ENCODE measurements around the gene AKAP8. TPM values are rescaled to one million over a fixed set of nuclear protein-coding genes. Genes with fewer than 3 reads are reported as not detected.

The AKAP8 gene
- total and polyA plus RNA-seq, 9 of the 15 experiments (the other 6 are each of a cell fraction or from before 2014, with no cell fraction given): 3.4 to 56.5 (median 15.0) TPM

- H3K36me3 ChIP-seq (ENCODE audit: control insufficient read depth, insufficient read depth, low read length): peaks cover 93% of the 10 kb centered on the region; the same call in 2 of the 3 replicates
- ATAC-seq: no peak
- no peak overlapping the region for H3K4me3 ChIP-seq
- no TSS peak for BruUV-seq (replicated peaks)
- ChIA-PET POLR2A (interaction anchor here (0.6 to 3.0 kb wide), 7 partner anchors 10 to 641 kb away, joined by 3 to 10 read pairs (median 3); no protein-coding TSS in a partner anchor), CTCF (ENCODE audit: low intra/inter-chr PET ratio) (no interaction called here)
- no peaks in the 10 kb centered on the region for H3K27me3 ChIP-seq (ENCODE audit: control insufficient read depth in 2 of 2, insufficient read depth in 2 of 2, low read length in 2 of 2)
- no peaks in the 10 kb centered on the region for H3K9me3 ChIP-seq (replicated peaks; ENCODE audit: control insufficient read depth, insufficient read depth, low read depth, low read length)
- 96% methylated on average over 16 of the region's 17 CpGs for WGBS (ENCODE audit: insufficient coverage, low coverage, missing lambda C conversion rate)
- no peak for DNase-seq (ENCODE audit: extremely low read depth in 1 of 4, low spot score in 3 of 4)
- H3K79me2 ChIP-seq (ENCODE audit: control insufficient read depth, insufficient read depth, low read length): peaks cover 39% of the 10 kb centered on the region
- TF ChIP-seq, protein P1, sequence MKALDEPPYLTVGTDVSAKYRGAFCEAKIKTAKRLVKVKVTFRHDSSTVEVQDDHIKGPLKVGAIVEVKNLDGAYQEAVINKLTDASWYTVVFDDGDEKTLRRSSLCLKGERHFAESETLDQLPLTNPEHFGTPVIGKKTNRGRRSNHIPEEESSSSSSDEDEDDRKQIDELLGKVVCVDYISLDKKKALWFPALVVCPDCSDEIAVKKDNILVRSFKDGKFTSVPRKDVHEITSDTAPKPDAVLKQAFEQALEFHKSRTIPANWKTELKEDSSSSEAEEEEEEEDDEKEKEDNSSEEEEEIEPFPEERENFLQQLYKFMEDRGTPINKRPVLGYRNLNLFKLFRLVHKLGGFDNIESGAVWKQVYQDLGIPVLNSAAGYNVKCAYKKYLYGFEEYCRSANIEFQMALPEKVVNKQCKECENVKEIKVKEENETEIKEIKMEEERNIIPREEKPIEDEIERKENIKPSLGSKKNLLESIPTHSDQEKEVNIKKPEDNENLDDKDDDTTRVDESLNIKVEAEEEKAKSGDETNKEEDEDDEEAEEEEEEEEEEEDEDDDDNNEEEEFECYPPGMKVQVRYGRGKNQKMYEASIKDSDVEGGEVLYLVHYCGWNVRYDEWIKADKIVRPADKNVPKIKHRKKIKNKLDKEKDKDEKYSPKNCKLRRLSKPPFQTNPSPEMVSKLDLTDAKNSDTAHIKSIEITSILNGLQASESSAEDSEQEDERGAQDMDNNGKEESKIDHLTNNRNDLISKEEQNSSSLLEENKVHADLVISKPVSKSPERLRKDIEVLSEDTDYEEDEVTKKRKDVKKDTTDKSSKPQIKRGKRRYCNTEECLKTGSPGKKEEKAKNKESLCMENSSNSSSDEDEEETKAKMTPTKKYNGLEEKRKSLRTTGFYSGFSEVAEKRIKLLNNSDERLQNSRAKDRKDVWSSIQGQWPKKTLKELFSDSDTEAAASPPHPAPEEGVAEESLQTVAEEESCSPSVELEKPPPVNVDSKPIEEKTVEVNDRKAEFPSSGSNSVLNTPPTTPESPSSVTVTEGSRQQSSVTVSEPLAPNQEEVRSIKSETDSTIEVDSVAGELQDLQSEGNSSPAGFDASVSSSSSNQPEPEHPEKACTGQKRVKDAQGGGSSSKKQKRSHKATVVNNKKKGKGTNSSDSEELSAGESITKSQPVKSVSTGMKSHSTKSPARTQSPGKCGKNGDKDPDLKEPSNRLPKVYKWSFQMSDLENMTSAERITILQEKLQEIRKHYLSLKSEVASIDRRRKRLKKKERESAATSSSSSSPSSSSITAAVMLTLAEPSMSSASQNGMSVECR (CRISPR knock-in tag; IDR thresholded peaks at IDR 0.05): no peak
- TF ChIP-seq NFIX (CRISPR knock-in tag; IDR thresholded peaks at IDR 0.05; ENCODE audit: low read depth) (no peak), LEF1 (IDR thresholded peaks at IDR 0.05) (no peak), NCOA2 (IDR thresholded peaks at IDR 0.05; ENCODE audit: partially characterized antibody in 2 of 2) (no peak), ZNF583 (CRISPR knock-in tag; IDR thresholded peaks at IDR 0.05) (no peak), ZHX1 (conservative IDR thresholded peaks at IDR 0.05; ENCODE audit: low read length) (no peak), ZNF311 (CRISPR knock-in tag; IDR thresholded peaks at IDR 0.05) (no peak), TCF15 (CRISPR knock-in tag; IDR thresholded peaks at IDR 0.05) (no peak)
- TF ChIP-seq, protein P2, sequence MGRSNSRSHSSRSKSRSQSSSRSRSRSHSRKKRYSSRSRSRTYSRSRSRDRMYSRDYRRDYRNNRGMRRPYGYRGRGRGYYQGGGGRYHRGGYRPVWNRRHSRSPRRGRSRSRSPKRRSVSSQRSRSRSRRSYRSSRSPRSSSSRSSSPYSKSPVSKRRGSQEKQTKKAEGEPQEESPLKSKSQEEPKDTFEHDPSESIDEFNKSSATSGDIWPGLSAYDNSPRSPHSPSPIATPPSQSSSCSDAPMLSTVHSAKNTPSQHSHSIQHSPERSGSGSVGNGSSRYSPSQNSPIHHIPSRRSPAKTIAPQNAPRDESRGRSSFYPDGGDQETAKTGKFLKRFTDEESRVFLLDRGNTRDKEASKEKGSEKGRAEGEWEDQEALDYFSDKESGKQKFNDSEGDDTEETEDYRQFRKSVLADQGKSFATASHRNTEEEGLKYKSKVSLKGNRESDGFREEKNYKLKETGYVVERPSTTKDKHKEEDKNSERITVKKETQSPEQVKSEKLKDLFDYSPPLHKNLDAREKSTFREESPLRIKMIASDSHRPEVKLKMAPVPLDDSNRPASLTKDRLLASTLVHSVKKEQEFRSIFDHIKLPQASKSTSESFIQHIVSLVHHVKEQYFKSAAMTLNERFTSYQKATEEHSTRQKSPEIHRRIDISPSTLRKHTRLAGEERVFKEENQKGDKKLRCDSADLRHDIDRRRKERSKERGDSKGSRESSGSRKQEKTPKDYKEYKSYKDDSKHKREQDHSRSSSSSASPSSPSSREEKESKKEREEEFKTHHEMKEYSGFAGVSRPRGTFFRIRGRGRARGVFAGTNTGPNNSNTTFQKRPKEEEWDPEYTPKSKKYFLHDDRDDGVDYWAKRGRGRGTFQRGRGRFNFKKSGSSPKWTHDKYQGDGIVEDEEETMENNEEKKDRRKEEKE (IDR thresholded peaks at IDR 0.05; ENCODE audit: borderline replicate concordance in 1 of 2, control insufficient read depth in 1 of 2, low read depth in 2 of 2, low read length in 1 of 2): no peak
- TF ChIP-seq, protein P3, sequence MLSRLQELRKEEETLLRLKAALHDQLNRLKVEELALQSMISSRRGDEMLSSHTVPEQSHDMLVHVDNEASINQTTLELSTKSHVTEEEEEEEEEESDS (CRISPR knock-in tag; IDR thresholded peaks at IDR 0.05): no peak
- no peak overlapping the region for H3K4me2 ChIP-seq (ENCODE audit: insufficient read depth, low read length)
- H2AFZ ChIP-seq (ENCODE audit: low read depth, low read length): no peak overlapping the region
- H3K9me1 ChIP-seq (ENCODE audit: control insufficient read depth, insufficient read depth, low read length): peaks cover 3% of the 10 kb centered on the region
- H3K27ac ChIP-seq (ENCODE audit: extremely low read depth, low read depth, low read length): no peak overlapping the region
- no peak for FAIRE-seq
- in situ Hi-C loops (cut with MboI) (no loop called here), intact Hi-C loops (cut with micrococcal nuclease) (no loop called here)
- peaks cover 7 to 34% of the 10 kb centered on the region in 2 experiments for H3K4me1 ChIP-seq (replicated peaks in 1 of 2; ENCODE audit: control insufficient read depth in 2 of 2, insufficient read depth in 2 of 2, low read length in 2 of 2)
- H4K20me1 ChIP-seq (replicated peaks; ENCODE audit: control insufficient read depth, insufficient read depth, low read length): peaks cover 19% of the 10 kb centered on the region
- H3K9ac ChIP-seq (ENCODE audit: insufficient read depth in 1 of 2, low read depth in 2 of 2, low read length in 2 of 2): no peak overlapping the region
These were observed 7.7 kb downstream of the AKAP8 start for GRCh38 chr19:15371786-15372380.
